MM.1S (cell line): ENCODE results near the gene MSL1.

ENCODE experiments used
- EZH2 ChIP-seq: fragments of 300-600 bp; sonication (generic); optimal IDR thresholded peaks from 2 replicates; pipeline ENCODE3; 2017; ENCODE audit warnings: low read depth, mild to moderate bottlenecking, antibody characterized with exemption, low read length, mixed read lengths
- TF ChIP-seq, protein P1 (sequence below): fragments of 300-600 bp; sonication (generic); IDR thresholded peaks from 2 replicates; pipeline ENCODE4 v1.5.1; 2016; ENCODE audit warnings: antibody characterized with exemption, low read length, mixed read lengths

DNA sequence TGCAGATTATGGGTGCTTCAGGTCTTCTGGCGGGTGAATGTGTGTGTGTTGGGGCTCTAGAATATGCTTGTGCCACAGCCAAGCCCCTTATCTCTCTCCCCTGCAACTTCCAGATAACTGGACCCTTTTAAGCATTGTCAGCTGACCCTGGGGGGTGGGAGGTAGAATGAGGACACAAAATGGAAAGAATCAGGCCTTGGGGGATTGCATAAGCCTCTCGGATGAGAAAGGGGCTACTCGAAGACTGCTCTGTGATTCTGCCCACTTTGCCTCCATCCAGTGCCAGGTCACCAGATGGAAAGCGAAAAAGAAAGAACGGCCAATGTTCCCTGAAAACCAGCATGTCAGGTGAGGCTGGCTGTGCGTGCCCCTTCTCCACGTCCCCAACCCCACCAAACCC, 45.2 kb upstream of the MSL1 start:
- TF ChIP-seq, protein P1, sequence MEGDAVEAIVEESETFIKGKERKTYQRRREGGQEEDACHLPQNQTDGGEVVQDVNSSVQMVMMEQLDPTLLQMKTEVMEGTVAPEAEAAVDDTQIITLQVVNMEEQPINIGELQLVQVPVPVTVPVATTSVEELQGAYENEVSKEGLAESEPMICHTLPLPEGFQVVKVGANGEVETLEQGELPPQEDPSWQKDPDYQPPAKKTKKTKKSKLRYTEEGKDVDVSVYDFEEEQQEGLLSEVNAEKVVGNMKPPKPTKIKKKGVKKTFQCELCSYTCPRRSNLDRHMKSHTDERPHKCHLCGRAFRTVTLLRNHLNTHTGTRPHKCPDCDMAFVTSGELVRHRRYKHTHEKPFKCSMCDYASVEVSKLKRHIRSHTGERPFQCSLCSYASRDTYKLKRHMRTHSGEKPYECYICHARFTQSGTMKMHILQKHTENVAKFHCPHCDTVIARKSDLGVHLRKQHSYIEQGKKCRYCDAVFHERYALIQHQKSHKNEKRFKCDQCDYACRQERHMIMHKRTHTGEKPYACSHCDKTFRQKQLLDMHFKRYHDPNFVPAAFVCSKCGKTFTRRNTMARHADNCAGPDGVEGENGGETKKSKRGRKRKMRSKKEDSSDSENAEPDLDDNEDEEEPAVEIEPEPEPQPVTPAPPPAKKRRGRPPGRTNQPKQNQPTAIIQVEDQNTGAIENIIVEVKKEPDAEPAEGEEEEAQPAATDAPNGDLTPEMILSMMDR = no peak
- TF ChIP-seq EZH2 = no peak
